ENCODE data around the gene MCEMP1. TPM values are rescaled to one million over a fixed set of nuclear protein-coding genes. Genes with fewer than 3 reads are reported as not detected.

The MCEMP1 gene
- total RNA-seq, 4 donors from 2014 or later = 0.29 to 0.97 TPM; not detected in 2

- TF ChIP-seq CTCF (IDR thresholded peaks at IDR 0.05) (no peak), POLR2A (IDR thresholded peaks at IDR 0.05) (no peak)
- Histone ChIP-seq H3K4me3 (no peak overlapping the region), H3K27me3 (peaks cover 0 to 73% (median 3%) of the 10 kb centered on the region in 4 donors), H3K4me1 (no peaks in the 10 kb centered on the region), H3K9me3 (no peaks in the 10 kb centered on the region), H3K27ac (no peak overlapping the region), H3K36me3 (no peaks in the 10 kb centered on the region)
- DNase-seq = no peak
- intact Hi-C loops (cut with DNase I) = no loop called here
- WGBS, 2 donors = 36 to 59% methylated on average over 2 to 4 of the region's 11 CpGs
Observed at GRCh38 chr19:7698583-7698982, 21.7 kb downstream of the MCEMP1 start.

- no peaks in the 10 kb centered on the region for H3K9me3 ChIP-seq
- no peak for DNase-seq
- H3K4me1 ChIP-seq = no peaks in the 10 kb centered on the region
- 19 to 21% methylated on average over 2 of the region's 2 CpGs for WGBS, 2 donors
- TF ChIP-seq POLR2A (IDR thresholded peaks at IDR 0.05) = no peak
- TF ChIP-seq CTCF (IDR thresholded peaks at IDR 0.05) = no peak
- intact Hi-C loops (cut with DNase I) = no loop called here
- H3K27ac ChIP-seq = no peak overlapping the region
- H3K27me3 ChIP-seq = peaks cover 0 to 76% (median 3%) of the 10 kb centered on the region in 4 donors
- H3K4me3 ChIP-seq = no peak overlapping the region
- H3K36me3 ChIP-seq = no peaks in the 10 kb centered on the region
Observed at GRCh38 chr19:7699003-7699402, 22.1 kb downstream of the MCEMP1 start.

GRCh38 chr19:7699417-7700401 lies 22.8 kb downstream of the MCEMP1 start:
- H3K4me1 ChIP-seq = no peaks in the 10 kb centered on the region
- peaks cover 0 to 80% (median 3%) of the 10 kb centered on the region in 4 donors for H3K27me3 ChIP-seq
- intact Hi-C loops (cut with DNase I) = no loop called here
- H3K36me3 ChIP-seq = no peaks in the 10 kb centered on the region
- H3K4me3 ChIP-seq = no peak overlapping the region
- no peaks in the 10 kb centered on the region for H3K9me3 ChIP-seq
- 55 to 56% methylated on average over 13 to 15 of the region's 15 CpGs for WGBS, 2 donors
- TF ChIP-seq POLR2A (IDR thresholded peaks at IDR 0.05) (no peak), CTCF (IDR thresholded peaks at IDR 0.05) (no peak)
- no peak overlapping the region for H3K27ac ChIP-seq
- DNase-seq = no peak

- no peak for DNase-seq
- H3K4me1 ChIP-seq = no peaks in the 10 kb centered on the region
- no peaks in the 10 kb centered on the region for H3K36me3 ChIP-seq
- peaks cover 0 to 85% (median 3%) of the 10 kb centered on the region in 4 donors for H3K27me3 ChIP-seq
- no peak overlapping the region for H3K4me3 ChIP-seq
- WGBS, 2 donors = 79 to 87% methylated on average over 5 to 8 of the region's 12 CpGs
- H3K9me3 ChIP-seq = no peaks in the 10 kb centered on the region
- intact Hi-C loops (cut with DNase I) = no loop called here
- no peak for TF ChIP-seq CTCF (IDR thresholded peaks at IDR 0.05)
- TF ChIP-seq POLR2A (IDR thresholded peaks at IDR 0.05) = no peak
- no peak overlapping the region for H3K27ac ChIP-seq
Observed at GRCh38 chr19:7701049-7701653, 24.3 kb downstream of the MCEMP1 start.

Data from esophagus squamous epithelium (tissue), 5 donors.